Keratinocyte (primary cell): ENCODE data around the gene ABL1. TPM values are rescaled to one million over a fixed set of nuclear protein-coding genes. Genes with fewer than 3 reads are reported as not detected.

Experiments
- DNase-seq: peaks from one replicate; pipeline ENCODE4 v3.0.0-alpha.2; 2011; ENCODE audit warnings: low read depth, missing footprints, low spot score
- FAIRE-seq: peaks from 2 replicates; lab custom pipeline; 2011; peaks lifted over from hg19 to GRCh38; lab: Jason Lieb, UNC
- H2AFZ ChIP-seq: 2 replicates; pipeline ENCODE4 v1.6.0; 2012; ENCODE audit warnings: low read length, control low read depth, inconsistent platforms; ENCODE audit not compliant: control insufficient read depth
- H3K27ac ChIP-seq: 2 replicates; pipeline ENCODE4 v1.5.1; 2011; ENCODE audit warnings: low read length; ENCODE audit not compliant: control insufficient read depth, insufficient read depth
- H3K27me3 ChIP-seq: 3 replicates; pipeline ENCODE4 v1.6.0; 2011; ENCODE audit warnings: low read length; ENCODE audit not compliant: control insufficient read depth, insufficient read depth; ENCODE audit errors: extremely low read depth
- H3K36me3 ChIP-seq, 2 experiments: 2 replicates in 1 of 2; 3 replicates in 1 of 2; pipeline ENCODE4 v1.5.1; 2011; ENCODE audit warnings: low read length in 2 of 2, mild to moderate bottlenecking in 1 of 2; ENCODE audit not compliant: control insufficient read depth in 2 of 2, insufficient read depth in 2 of 2; ENCODE audit errors: extremely low read depth in 1 of 2
- H3K4me1 ChIP-seq: 3 replicates; pipeline ENCODE4 v1.5.1; 2011; ENCODE audit warnings: low read length; ENCODE audit not compliant: control insufficient read depth, insufficient read depth; ENCODE audit errors: extremely low read depth
- H3K4me2 ChIP-seq: 3 replicates; pipeline ENCODE4 v1.6.0; 2011; ENCODE audit warnings: low read depth, low read length; ENCODE audit not compliant: control insufficient read depth, insufficient read depth; ENCODE audit errors: extremely low read depth
- H3K4me3 ChIP-seq, 3 experiments: fragments of 200-600 bp in 1 of 3; sonication (generic) in 1 of 3; 2 replicates in 2 of 3; 3 replicates in 1 of 3; pipeline ENCODE4 v1.5.1; 2011 to 2016; ENCODE audit warnings: low read length in 3 of 3, mild to moderate bottlenecking in 3 of 3, control low read depth in 2 of 3, inconsistent platforms in 1 of 3, low read depth in 1 of 3, mixed read lengths in 1 of 3, mixed run types in 1 of 3, moderate library complexity in 1 of 3; ENCODE audit not compliant: control insufficient read depth in 2 of 3, insufficient read depth in 2 of 3; ENCODE audit errors: extremely low read depth in 1 of 3
- H3K79me2 ChIP-seq: 2 replicates; pipeline ENCODE4 v1.6.0; 2012; ENCODE audit warnings: low read length; ENCODE audit not compliant: control insufficient read depth, insufficient read depth
- H3K9ac ChIP-seq: 3 replicates; pipeline ENCODE4 v1.6.0; 2011; ENCODE audit warnings: low read length; ENCODE audit not compliant: control insufficient read depth, insufficient read depth; ENCODE audit errors: extremely low read depth
- H3K9me1 ChIP-seq: 3 replicates; pipeline ENCODE4 v1.6.0; 2011; ENCODE audit warnings: low read length; ENCODE audit not compliant: control insufficient read depth, insufficient read depth; ENCODE audit errors: extremely low read depth
- H3K9me3 ChIP-seq: 2 replicates; pipeline ENCODE4 v1.5.1; 2012; ENCODE audit warnings: low read depth, low read length; ENCODE audit not compliant: control insufficient read depth
- H4K20me1 ChIP-seq: 3 replicates; pipeline ENCODE4 v1.6.0; 2011; ENCODE audit warnings: low read length; ENCODE audit not compliant: control insufficient read depth, insufficient read depth; ENCODE audit errors: extremely low read depth
- CTCF ChIP-seq, 3 experiments: IDR thresholded peaks in 1 of 3; conservative IDR thresholded peaks in 1 of 3; optimal IDR thresholded peaks in 1 of 3; 2 replicates in 2 of 3; 3 replicates in 1 of 3; pipeline versions ENCODE3 to v1.5.1; 2011; ENCODE audit warnings: low read length in 3 of 3, mild to moderate bottlenecking in 3 of 3, moderate library complexity in 2 of 3, control low read depth in 1 of 3, inconsistent platforms in 1 of 3; ENCODE audit not compliant: insufficient read depth in 2 of 3; ENCODE audit errors: extremely low read depth in 1 of 3
- EZH2 ChIP-seq: IDR thresholded peaks from one replicate; pipeline ENCODE4 v1.6.1; 2012; ENCODE audit warnings: inconsistent platforms, mild to moderate bottlenecking, low read length, moderate library complexity
- dilution Hi-C: fragments of 300-500 bp; cut with MboI; formaldehyde crosslinking; loops from one replicate; pipeline ENCODE4 v1.7.0; 2020; ENCODE audit warnings: low sequenced_read_pairs; ENCODE audit not compliant: extremely low pct_ligation_motif_present
- polyA plus RNA-seq, 5 experiments: library from polyadenylated mRNA; depleted of rRNA in 3 of 5; stranded (reverse) in 3 of 5; stranded (forward) in 1 of 5; unstranded in 1 of 5; fragments of >200 nt; gene quantifications; 1 replicate in 1 of 5; 2 replicates in 3 of 5; 3 replicates in 1 of 5; pipeline versions ENCODE4 v1.2.1 to v1.2.3, GENCODE V29; 2011 to 2012; ENCODE audit warnings: missing spikeins in 2 of 5, low read depth in 1 of 5, low replicate concordance in 1 of 5

ABL1 gene
- polyA plus RNA-seq, 1 donor (not counting 4 experiments of a cell fraction or from before 2014, with no cell fraction given): 17.0 TPM

- Histone ChIP-seq H2AFZ (no peak overlapping the region), H3K9me3 (no peaks in the 10 kb centered on the region), H3K27me3 (no peaks in the 10 kb centered on the region), H3K9ac (no peak overlapping the region), H3K4me2 (no peak overlapping the region), H3K27ac (no peak overlapping the region), H3K4me3 (no peak overlapping the region), H3K9me1 (no peaks in the 10 kb centered on the region), H4K20me1 (no peaks in the 10 kb centered on the region), H3K4me1 (no peaks in the 10 kb centered on the region), H3K79me2 (no peaks in the 10 kb centered on the region), H3K36me3 (no peaks in the 10 kb centered on the region)
- no peak for DNase-seq
- TF ChIP-seq EZH2: no peak
- no peak for FAIRE-seq
- dilution Hi-C loops: no loop called here
These were observed 9.2 kb upstream of the ABL1 start for GRCh38 chr9:130825809-130826208.

- FAIRE-seq (no peak), DNase-seq (no peak)
- dilution Hi-C loops: no loop called here
- H3K9ac ChIP-seq: no peak overlapping the region
- no peaks in the 10 kb centered on the region for H3K9me1 ChIP-seq
- no peaks in the 10 kb centered on the region for H4K20me1 ChIP-seq
- H3K36me3 ChIP-seq: no peaks in the 10 kb centered on the region
- H2AFZ ChIP-seq: no peak overlapping the region
- H3K4me1 ChIP-seq: peaks cover 12% of the 10 kb centered on the region
- no peak overlapping the region for H3K4me2 ChIP-seq
- H3K79me2 ChIP-seq: peaks cover 1% of the 10 kb centered on the region
- no peak for TF ChIP-seq CTCF (optimal IDR thresholded peaks at IDR 0.05 in 1 of 3, IDR thresholded peaks at IDR 0.05 in 1 of 3, conservative IDR thresholded peaks at IDR 0.05 in 1 of 3; ENCODE audit: extremely low read depth in 1 of 3, insufficient read depth in 2 of 3, low read length in 3 of 3)
- TF ChIP-seq EZH2: no peak
- H3K27ac ChIP-seq: no peak overlapping the region
- no peaks in the 10 kb centered on the region for H3K9me3 ChIP-seq
- H3K4me3 ChIP-seq: no peak overlapping the region
- H3K27me3 ChIP-seq: no peaks in the 10 kb centered on the region
These were observed 5.3 kb upstream of the ABL1 start for GRCh38 chr9:130829762-130830161.

- Histone ChIP-seq H3K79me2 (peaks cover 2% of the 10 kb centered on the region), H3K9me3 (no peaks in the 10 kb centered on the region), H3K4me1 (peaks cover 12% of the 10 kb centered on the region), H3K4me2 (no peak overlapping the region), H3K4me3 (no peak overlapping the region), H3K9me1 (no peaks in the 10 kb centered on the region), H2AFZ (no peak overlapping the region), H3K9ac (no peak overlapping the region), H3K36me3 (no peaks in the 10 kb centered on the region), H4K20me1 (no peaks in the 10 kb centered on the region), H3K27ac (no peak overlapping the region), H3K27me3 (no peaks in the 10 kb centered on the region)
- dilution Hi-C loops: no loop called here
- no peak for DNase-seq
- TF ChIP-seq CTCF (optimal IDR thresholded peaks at IDR 0.05 in 1 of 3, IDR thresholded peaks at IDR 0.05 in 1 of 3, conservative IDR thresholded peaks at IDR 0.05 in 1 of 3; ENCODE audit: extremely low read depth in 1 of 3, insufficient read depth in 2 of 3, low read length in 3 of 3) (no peak), EZH2 (no peak)
- no peak for FAIRE-seq
These were observed 4.8 kb upstream of the ABL1 start for GRCh38 chr9:130830231-130830760.
